Measurements from ENCODE around the gene VOPP1. TPM values are rescaled to one million over a fixed set of nuclear protein-coding genes. Genes with fewer than 3 reads are reported as not detected.

The VOPP1 gene
- total and polyA plus RNA-seq, 9 donors: 20.7 to 31.8 (median 27.5) TPM

DNA sequence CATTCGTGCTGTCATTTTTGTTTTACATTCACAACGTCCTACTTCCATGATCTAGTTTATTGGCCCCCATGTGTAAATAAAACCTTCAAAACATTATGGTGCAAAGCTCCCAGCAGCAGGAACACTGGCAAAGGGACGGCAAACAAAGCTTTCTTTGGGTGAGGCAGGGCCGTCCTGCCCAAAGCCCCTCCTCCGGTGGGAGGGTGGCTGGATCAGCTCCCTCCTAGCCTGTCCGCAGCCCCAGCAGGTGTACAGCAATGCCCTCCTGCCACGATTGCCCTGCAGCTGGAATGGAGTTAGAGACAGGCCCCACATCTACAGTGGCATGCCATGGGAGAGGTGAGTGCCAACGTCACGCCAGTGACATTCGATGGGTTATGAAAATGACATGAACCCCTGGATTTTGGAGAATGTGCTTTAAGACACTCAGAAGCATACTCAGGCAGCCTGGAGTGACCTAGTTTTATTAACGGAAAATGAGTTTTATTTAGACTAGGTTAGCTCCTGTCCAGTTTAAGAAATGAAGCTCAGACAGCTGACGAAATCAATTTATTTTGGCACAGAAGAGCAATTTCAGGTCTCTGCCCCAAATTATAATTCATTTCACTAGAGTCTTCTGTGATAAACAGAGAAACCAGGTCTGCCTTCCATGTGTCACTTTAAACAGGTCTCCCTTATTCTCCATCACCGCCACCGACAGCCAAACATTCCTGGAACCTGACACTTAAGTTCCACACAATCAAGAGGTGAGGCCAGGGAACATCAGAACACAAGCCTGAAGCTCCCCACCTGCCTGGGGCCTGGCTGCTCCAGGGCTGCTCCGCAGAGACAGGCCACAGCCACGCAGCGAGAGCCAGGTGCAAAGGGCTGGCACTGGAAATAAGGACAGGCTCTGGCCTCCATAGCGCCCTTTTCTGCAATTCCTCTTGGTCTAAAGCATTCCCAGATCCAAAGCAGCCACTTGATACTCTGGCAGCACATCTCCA, 50.1 kb downstream of the VOPP1 start:
- peak; percentile 28 for DNase-seq
- Histone ChIP-seq H3K36me3 (ENCODE audit: control insufficient read depth, insufficient read depth, low read length) (peaks cover 20% of the 10 kb centered on the region), H3K27me3 (ENCODE audit: control insufficient read depth, insufficient read depth, low read length) (no peaks in the 10 kb centered on the region), H3K9me3 (replicated peaks; ENCODE audit: control insufficient read depth, low read depth, low read length) (no peaks in the 10 kb centered on the region), H3K4me3 (ENCODE audit: low read length) (no peak overlapping the region), H3K27ac (ENCODE audit: low read length) (no peak overlapping the region), H3K4me1 (ENCODE audit: control insufficient read depth, insufficient read depth, low read length) (no peaks in the 10 kb centered on the region)
- 65% methylated on average over 16 of the region's 18 CpGs for WGBS (ENCODE audit: insufficient coverage)

DNA sequence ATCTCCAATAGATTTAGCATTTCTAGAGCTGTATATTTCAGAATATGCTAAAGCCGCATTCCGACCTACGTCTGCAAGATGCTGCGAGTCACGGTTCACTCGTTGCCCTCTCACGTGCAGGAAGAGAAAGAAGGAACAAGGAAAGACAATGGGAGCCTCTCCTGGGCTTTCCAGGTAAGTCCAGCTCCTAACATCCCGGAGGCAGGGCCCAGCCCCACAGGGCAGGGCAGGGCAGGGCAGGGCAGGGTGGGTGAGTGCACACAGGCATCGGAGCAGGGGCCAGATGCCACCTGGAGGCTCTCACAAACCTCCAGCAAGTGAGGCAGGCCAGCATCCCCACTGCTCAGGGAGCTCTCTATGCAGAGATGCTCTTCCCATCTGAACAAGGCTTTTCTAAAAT, 50.8 kb downstream of the VOPP1 start:
- Histone ChIP-seq H3K4me1 (ENCODE audit: control insufficient read depth, insufficient read depth, low read length) (no peaks in the 10 kb centered on the region), H3K4me3 (ENCODE audit: low read length) (no peak overlapping the region), H3K27me3 (ENCODE audit: control insufficient read depth, insufficient read depth, low read length) (no peaks in the 10 kb centered on the region), H3K27ac (ENCODE audit: low read length) (no peak overlapping the region), H3K36me3 (ENCODE audit: control insufficient read depth, insufficient read depth, low read length) (peaks cover 20% of the 10 kb centered on the region), H3K9me3 (replicated peaks; ENCODE audit: control insufficient read depth, low read depth, low read length) (no peaks in the 10 kb centered on the region)
- no peak for DNase-seq
- 72% methylated on average over 8 of the region's 9 CpGs for WGBS (ENCODE audit: insufficient coverage)

DNA sequence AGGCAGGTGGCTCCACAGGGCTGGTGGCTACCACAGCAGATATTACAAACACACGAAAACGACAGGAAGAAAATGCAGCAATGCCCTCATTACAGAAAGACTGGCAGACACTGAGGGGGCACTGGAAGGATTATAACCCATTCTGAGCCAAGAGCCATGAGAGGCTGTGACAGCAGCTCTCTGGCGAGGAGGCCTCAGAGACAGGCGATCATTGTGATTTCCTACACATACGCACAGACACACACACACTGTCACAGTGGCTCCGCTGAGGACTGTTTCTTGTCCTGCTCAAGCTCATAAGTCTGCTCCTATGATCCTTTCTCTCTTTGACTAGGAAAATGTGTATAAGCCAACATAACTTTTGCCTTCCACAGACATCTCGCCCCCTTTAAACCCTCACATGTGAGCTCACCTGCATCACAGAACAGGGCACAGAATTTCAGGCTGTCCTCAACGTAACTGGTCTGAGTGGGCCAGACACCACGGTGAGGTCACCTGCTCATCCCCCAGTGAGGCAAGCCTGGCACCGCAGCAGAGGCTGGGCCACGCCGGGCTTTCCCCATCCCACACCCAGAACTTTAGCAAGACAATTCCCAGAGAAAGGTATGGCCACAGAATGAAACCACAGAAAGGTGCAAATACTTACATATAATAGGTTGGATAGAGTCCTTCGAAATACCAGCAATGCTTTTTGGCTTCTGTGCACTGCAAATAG, 51.7 kb downstream of the VOPP1 start:
- 88% methylated on average over 6 of the region's 13 CpGs for WGBS (ENCODE audit: insufficient coverage)
- Histone ChIP-seq H3K9me3 (replicated peaks; ENCODE audit: control insufficient read depth, low read depth, low read length) (no peaks in the 10 kb centered on the region), H3K27ac (ENCODE audit: low read length) (no peak overlapping the region), H3K4me1 (ENCODE audit: control insufficient read depth, insufficient read depth, low read length) (peaks cover 3% of the 10 kb centered on the region), H3K4me3 (ENCODE audit: low read length) (no peak overlapping the region), H3K36me3 (ENCODE audit: control insufficient read depth, insufficient read depth, low read length) (peaks cover 20% of the 10 kb centered on the region), H3K27me3 (ENCODE audit: control insufficient read depth, insufficient read depth, low read length) (no peaks in the 10 kb centered on the region)
- DNase-seq: no peak

DNA sequence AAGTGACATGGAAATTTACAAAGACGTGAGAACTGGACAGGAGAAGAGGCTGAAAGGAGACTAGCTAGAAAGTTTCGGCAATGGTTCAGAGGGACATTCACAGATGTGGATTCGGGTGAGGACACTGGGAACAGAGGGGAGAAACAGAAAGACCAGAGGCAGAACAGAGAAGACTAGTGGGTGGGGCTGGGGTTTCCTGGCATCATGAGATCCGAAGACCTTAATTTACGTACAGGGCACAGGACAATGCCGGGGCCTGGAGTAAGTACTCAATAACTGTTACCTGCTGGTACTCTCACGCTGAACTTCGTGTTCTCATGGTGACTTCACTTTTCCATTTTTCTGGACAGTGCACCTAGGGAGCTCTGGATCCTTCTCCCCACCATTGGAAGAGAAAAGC, 53.5 kb downstream of the VOPP1 start:
- Histone ChIP-seq H3K27me3 (ENCODE audit: control insufficient read depth, insufficient read depth, low read length) (no peaks in the 10 kb centered on the region), H3K27ac (ENCODE audit: low read length) (no peak overlapping the region), H3K4me3 (ENCODE audit: low read length) (no peak overlapping the region), H3K9me3 (replicated peaks; ENCODE audit: control insufficient read depth, low read depth, low read length) (no peaks in the 10 kb centered on the region), H3K36me3 (ENCODE audit: control insufficient read depth, insufficient read depth, low read length) (peaks cover 20% of the 10 kb centered on the region), H3K4me1 (ENCODE audit: control insufficient read depth, insufficient read depth, low read length) (peaks cover 9% of the 10 kb centered on the region)
- 89% methylated on average over 8 of the region's 8 CpGs for WGBS (ENCODE audit: insufficient coverage)
- no peak for DNase-seq

DNA sequence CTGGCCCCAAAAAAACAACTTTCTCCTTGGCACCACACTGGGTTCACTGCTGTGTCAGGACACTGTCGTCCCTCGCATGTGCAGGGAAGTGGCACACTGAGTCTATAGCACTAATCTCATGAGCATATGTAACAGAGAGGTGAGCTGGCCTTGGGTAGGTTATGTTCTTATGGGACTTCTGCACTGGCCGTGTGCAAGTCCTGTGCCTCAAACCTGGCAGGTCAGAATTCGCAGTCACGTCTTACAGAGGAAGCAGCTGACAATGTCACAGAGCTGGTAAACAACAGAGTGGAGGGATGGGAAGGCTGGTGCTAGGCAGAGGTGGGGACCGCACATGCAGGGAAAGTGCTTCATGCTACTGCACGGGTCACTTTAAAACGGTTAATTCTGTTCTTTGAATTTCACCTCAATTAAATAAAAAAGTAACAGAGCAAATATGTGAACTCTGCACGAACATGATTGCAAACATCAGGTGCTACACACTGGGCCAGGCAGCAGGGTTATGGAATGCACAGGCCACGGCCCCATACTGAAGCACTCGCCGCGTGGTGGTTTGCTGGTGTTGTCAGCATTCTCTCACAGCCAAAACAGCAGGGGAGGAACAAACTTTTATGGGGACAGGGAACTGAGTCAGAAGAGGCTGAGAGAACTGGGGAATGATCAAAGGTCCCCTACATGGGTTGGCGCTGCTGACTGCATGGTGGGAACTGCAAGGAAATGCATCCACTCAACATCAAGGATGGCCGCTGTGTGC, 54.2 kb downstream of the VOPP1 start:
- Histone ChIP-seq H3K9me3 (replicated peaks; ENCODE audit: control insufficient read depth, low read depth, low read length) (no peaks in the 10 kb centered on the region), H3K4me1 (ENCODE audit: control insufficient read depth, insufficient read depth, low read length) (peaks cover 9% of the 10 kb centered on the region), H3K27me3 (ENCODE audit: control insufficient read depth, insufficient read depth, low read length) (no peaks in the 10 kb centered on the region), H3K27ac (ENCODE audit: low read length) (no peak overlapping the region), H3K36me3 (ENCODE audit: control insufficient read depth, insufficient read depth, low read length) (peaks cover 20% of the 10 kb centered on the region), H3K4me3 (ENCODE audit: low read length) (no peak overlapping the region)
- DNase-seq: no peak
- WGBS (ENCODE audit: insufficient coverage): 84% methylated on average over 12 of the region's 15 CpGs

- H3K4me3 ChIP-seq (ENCODE audit: low read length): no peak overlapping the region
- H3K36me3 ChIP-seq (ENCODE audit: control insufficient read depth, insufficient read depth, low read length): peaks cover 26% of the 10 kb centered on the region
- no peak overlapping the region for H3K27ac ChIP-seq (ENCODE audit: low read length)
- H3K9me3 ChIP-seq (replicated peaks; ENCODE audit: control insufficient read depth, low read depth, low read length): no peaks in the 10 kb centered on the region
- no peak for DNase-seq
- no peaks in the 10 kb centered on the region for H3K27me3 ChIP-seq (ENCODE audit: control insufficient read depth, insufficient read depth, low read length)
- WGBS (ENCODE audit: insufficient coverage): 84% methylated on average over 10 of the region's 12 CpGs
- peaks cover 9% of the 10 kb centered on the region for H3K4me1 ChIP-seq (ENCODE audit: control insufficient read depth, insufficient read depth, low read length)
Observed at GRCh38 chr7:55517191-55517633, 55.1 kb downstream of the VOPP1 start.

DNA sequence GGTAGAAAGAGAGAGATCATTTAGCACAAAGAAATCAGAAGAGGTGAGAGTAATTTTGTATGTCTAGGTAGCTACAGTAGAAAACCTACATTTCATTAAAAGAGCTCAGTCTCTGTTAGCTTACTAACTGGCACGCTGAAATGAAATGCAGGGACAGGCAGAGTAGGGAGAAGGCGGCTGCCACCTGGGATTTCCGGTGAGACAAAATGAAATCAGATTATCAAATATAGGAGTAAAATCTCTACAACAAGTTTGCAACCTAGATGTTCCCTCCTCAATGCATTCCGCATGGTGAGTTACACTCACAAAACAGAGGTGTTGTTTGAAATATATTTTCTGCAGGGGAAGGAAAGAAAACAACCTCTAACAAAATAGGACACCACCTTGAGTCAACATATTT, 55.9 kb downstream of the VOPP1 start:
- H3K9me3 ChIP-seq (replicated peaks; ENCODE audit: control insufficient read depth, low read depth, low read length): no peaks in the 10 kb centered on the region
- H3K27me3 ChIP-seq (ENCODE audit: control insufficient read depth, insufficient read depth, low read length): no peaks in the 10 kb centered on the region
- no peak overlapping the region for H3K27ac ChIP-seq (ENCODE audit: low read length)
- no peak for DNase-seq
- H3K36me3 ChIP-seq (ENCODE audit: control insufficient read depth, insufficient read depth, low read length): peaks cover 26% of the 10 kb centered on the region
- H3K4me3 ChIP-seq (ENCODE audit: low read length): no peak overlapping the region
- peaks cover 9% of the 10 kb centered on the region for H3K4me1 ChIP-seq (ENCODE audit: control insufficient read depth, insufficient read depth, low read length)
- WGBS (ENCODE audit: insufficient coverage): no CpG with 5 or more reads among the region's 4 CpGs

GRCh38 chr7:55515569-55516279, 56.6 kb downstream of the VOPP1 start:
- no peaks in the 10 kb centered on the region for H3K27me3 ChIP-seq (ENCODE audit: control insufficient read depth, insufficient read depth, low read length)
- peaks cover 26% of the 10 kb centered on the region for H3K36me3 ChIP-seq (ENCODE audit: control insufficient read depth, insufficient read depth, low read length)
- DNase-seq: peak; percentile 32
- H3K4me3 ChIP-seq (ENCODE audit: low read length): no peak overlapping the region
- H3K27ac ChIP-seq (ENCODE audit: low read length): no peak overlapping the region
- H3K9me3 ChIP-seq (replicated peaks; ENCODE audit: control insufficient read depth, low read depth, low read length): no peaks in the 10 kb centered on the region
- 42% methylated on average over 8 of the region's 13 CpGs for WGBS (ENCODE audit: insufficient coverage)
- H3K4me1 ChIP-seq (ENCODE audit: control insufficient read depth, insufficient read depth, low read length): peaks cover 9% of the 10 kb centered on the region

DNA sequence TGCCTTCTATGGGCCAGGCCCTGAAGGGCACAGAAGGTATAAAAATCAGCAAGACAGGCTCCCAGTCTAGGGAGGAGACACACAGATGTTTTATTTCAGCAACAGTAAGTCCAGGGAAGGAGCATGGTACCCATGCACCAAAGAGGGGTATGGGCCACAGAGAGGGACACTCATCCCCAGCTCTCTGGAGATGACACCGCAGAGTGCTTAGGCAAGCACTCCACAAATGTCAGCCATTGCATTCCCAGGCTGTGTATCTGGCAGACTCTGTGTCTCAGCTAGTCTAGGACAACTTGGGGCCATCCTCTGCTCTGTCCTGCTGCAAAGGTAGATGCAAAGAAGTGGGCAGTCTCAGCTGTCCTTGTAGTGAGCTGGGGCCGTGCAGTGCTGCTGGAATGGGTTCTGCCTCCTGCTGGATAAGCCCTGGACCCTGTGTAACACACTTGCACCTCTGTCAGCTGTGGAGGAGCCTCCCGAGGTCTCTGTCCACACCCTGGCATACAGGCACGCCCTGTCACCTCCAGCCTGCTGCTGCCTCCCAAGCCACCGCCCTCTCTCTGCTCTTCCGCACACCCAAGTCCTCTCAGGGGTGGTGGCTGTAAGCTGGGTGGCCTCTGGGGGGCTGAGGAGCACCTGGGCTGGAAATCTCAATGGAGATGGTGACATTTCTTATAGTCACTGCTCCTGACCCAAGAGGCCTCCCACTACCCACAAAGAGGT, 57.6 kb downstream of the VOPP1 start:
- 93% methylated on average over 2 of the region's 6 CpGs for WGBS (ENCODE audit: insufficient coverage)
- Histone ChIP-seq H3K36me3 (ENCODE audit: control insufficient read depth, insufficient read depth, low read length) (peaks cover 26% of the 10 kb centered on the region), H3K4me1 (ENCODE audit: control insufficient read depth, insufficient read depth, low read length) (peaks cover 10% of the 10 kb centered on the region), H3K9me3 (replicated peaks; ENCODE audit: control insufficient read depth, low read depth, low read length) (no peaks in the 10 kb centered on the region), H3K27ac (ENCODE audit: low read length) (no peak overlapping the region), H3K4me3 (ENCODE audit: low read length) (no peak overlapping the region), H3K27me3 (ENCODE audit: control insufficient read depth, insufficient read depth, low read length) (no peaks in the 10 kb centered on the region)
- DNase-seq: no peak
